HG03460 (cell line): ENCODE data around the gene LY6G5C.

Experiments
- ATAC-seq: cut with Tn5 transposase; IDR thresholded peaks from one replicate; pipeline ENCODE4 v1.9.1; 2021; ENCODE audit not compliant: unreplicated experiment

LY6G5C gene

GRCh38 chr6:31680226-31681134 lies at the start of gene LY6G5C:
LY6G5C (minus strand) TSS chr6:31681067; CDS start chr6:31680373, 694 bp downstream.
- ATAC-seq, result no peak

- ATAC-seq, result peak; percentile 36
These were observed 49.2 kb upstream of the LY6G5C start for GRCh38 chr6:31729979-31730630.

- ATAC-seq, result peak; percentile 41
These were observed 48.7 kb upstream of the LY6G5C start for GRCh38 chr6:31729515-31729978.

- no peak for ATAC-seq
These were observed 48.1 kb upstream of the LY6G5C start, which contains the start of gene DDAH2 for GRCh38 chr6:31728767-31729514. DDAH2 (minus strand) TSS chr6:31729299; CDS start chr6:31729161, 138 bp downstream.

- no peak for ATAC-seq
These were observed 47.1 kb upstream of the LY6G5C start for GRCh38 chr6:31727717-31728671.

GRCh38 chr6:31727034-31727716 lies 46.3 kb upstream of the LY6G5C start:
- ATAC-seq, result peak; percentile 43

GRCh38 chr6:31725502-31726350 lies 44.9 kb upstream of the LY6G5C start:
- no peak for ATAC-seq

- no peak for ATAC-seq
These were observed 43.3 kb upstream of the LY6G5C start for GRCh38 chr6:31723980-31724691.

- ATAC-seq, result no peak
These were observed 42.5 kb upstream of the LY6G5C start, which contains the start of gene MPIG6B for GRCh38 chr6:31723245-31723979. MPIG6B (plus strand) TSS chr6:31723373; CDS start chr6:31723384, 11 bp downstream.

GRCh38 chr6:31722173-31722572 lies 41.3 kb upstream of the LY6G5C start:
- no peak for ATAC-seq

GRCh38 chr6:31721351-31722020 lies 40.6 kb upstream of the LY6G5C start, which contains the start of gene LY6G6C:
LY6G6C (minus strand) TSS chr6:31721746; CDS start chr6:31721679, 67 bp downstream.
- ATAC-seq, result no peak

- ATAC-seq, result no peak
These were observed 39.4 kb upstream of the LY6G5C start for GRCh38 chr6:31720196-31720770.

- no peak for ATAC-seq
These were observed 38.1 kb upstream of the LY6G5C start for GRCh38 chr6:31719001-31719400.

- no peak for ATAC-seq
These were observed 37.4 kb upstream of the LY6G5C start for GRCh38 chr6:31718265-31718664.

GRCh38 chr6:31717499-31718222 lies 36.8 kb upstream of the LY6G5C start:
- ATAC-seq, result no peak
